ENCODE results near the gene MAP2K5. TPM values are rescaled to one million over a fixed set of nuclear protein-coding genes. Genes with fewer than 3 reads are reported as not detected.
A peak's percentile ranks its signal among the peaks of the same experiment; 100 is the strongest.

The MAP2K5 gene
- total and polyA plus RNA-seq, 9 of the 15 experiments (the other 6 are each of a cell fraction or from before 2014, with no cell fraction given): 0.41 to 16.5 (median 7.5) TPM

- no peak for TF ChIP-seq NR4A1 (CRISPR knock-in tag; IDR thresholded peaks at IDR 0.05)
- TF ChIP-seq NR4A1 (tag; IDR thresholded peaks at IDR 0.05): 0 out of 2 replicates have a peak, but pooled peaks have one; percentile 52
- no peak for TF ChIP-seq HDAC8 (tag; IDR thresholded peaks at IDR 0.05)
- TF ChIP-seq ARNT (IDR thresholded peaks at IDR 0.05): peak in 1 of 2 experiments; percentile 30; a peak in 1 of 4 replicates
- no peak for TF ChIP-seq NONO (IDR thresholded peaks at IDR 0.05; ENCODE audit: low read depth in 2 of 2, low read length in 1 of 2)
- no peak for TF ChIP-seq ZBTB34 (CRISPR knock-in tag; IDR thresholded peaks at IDR 0.05)
- TF ChIP-seq ETV6 (IDR thresholded peaks at IDR 0.05; ENCODE audit: borderline replicate concordance in 1 of 2, low read depth in 2 of 2, low read length in 1 of 2): no peak
- TF ChIP-seq ETV6 (CRISPR knock-in tag; IDR thresholded peaks at IDR 0.05; ENCODE audit: borderline replicate concordance): no peak
- TF ChIP-seq TAF1 (IDR thresholded peaks at IDR 0.05; ENCODE audit: control insufficient read depth, extremely low read depth, insufficient read depth, low read length, severe bottlenecking): no peak
- TF ChIP-seq E2F1 (CRISPR knock-in tag; IDR thresholded peaks at IDR 0.05): no peak
- TF ChIP-seq ZBTB26 (CRISPR knock-in tag; IDR thresholded peaks at IDR 0.05): no peak
- peak; percentile 65; the same call in 1 of the 2 replicates for TF ChIP-seq DMBX1 (CRISPR knock-in tag; IDR thresholded peaks at IDR 0.05; ENCODE audit: borderline replicate concordance)
- 0 out of 2 replicates have a peak, but pooled peaks have one; percentile 16 for TF ChIP-seq ARID3A (IDR thresholded peaks at IDR 0.05; ENCODE audit: borderline replicate concordance, low read depth, low read length)
- no peak for TF ChIP-seq U2AF1 (optimal IDR thresholded peaks at IDR 0.05; ENCODE audit: low read depth, low read length)
- TF ChIP-seq TSHZ1 (CRISPR knock-in tag; IDR thresholded peaks at IDR 0.05): no peak
- TF ChIP-seq MITF (IDR thresholded peaks at IDR 0.05): no peak
- TF ChIP-seq CBX3 (IDR thresholded peaks at IDR 0.05; ENCODE audit: borderline replicate concordance in 1 of 2, low read length in 2 of 2): no peak
Measured at GRCh38 chr15:67680641-67681040, 138.1 kb downstream of the MAP2K5 start (continued).
